Astrocyte of the cerebellum (primary cell): Measurements from ENCODE around the gene MRPL51.
A peak's percentile ranks its signal among the peaks of the same experiment; 100 is the strongest.

Experiments
- DNase-seq: peaks from one replicate; pipeline ENCODE4 v3.0.0-alpha.2; 2011; ENCODE audit warnings: low read depth
- H3K4me3 ChIP-seq: 2 replicates; pipeline ENCODE4 v1.5.1; 2011; ENCODE audit warnings: mild to moderate bottlenecking, low read depth, low read length, moderate library complexity
- CTCF ChIP-seq: IDR thresholded peaks from 2 replicates; pipeline ENCODE4 v1.5.1; 2012; ENCODE audit warnings: low read length, low read depth, moderate library complexity, mild to moderate bottlenecking; ENCODE audit errors: missing control alignments
- in situ Hi-C: cut with HindIII; loops from 2 replicates; pipeline ENCODE4 v1.10.0; 2017; ENCODE audit warnings: low sequenced_read_pairs

Gene MRPL51

GRCh38 chr12:6534945-6535696 is 42.1 kb upstream of the MRPL51 start:
- no peak for DNase-seq
- no peak for TF ChIP-seq CTCF
- in situ Hi-C loops, result no loop called here
- peak overlapping the region; percentile 100 for H3K4me3 ChIP-seq

DNA sequence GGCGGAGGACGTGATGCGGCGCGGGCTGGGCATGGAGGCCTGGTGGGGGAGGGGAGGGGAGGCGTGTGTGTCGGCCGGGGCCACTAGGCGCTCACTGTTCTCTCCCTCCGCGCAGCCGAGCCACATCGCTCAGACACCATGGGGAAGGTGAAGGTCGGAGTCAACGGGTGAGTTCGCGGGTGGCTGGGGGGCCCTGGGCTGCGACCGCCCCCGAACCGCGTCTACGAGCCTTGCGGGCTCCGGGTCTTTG is 41.6 kb upstream of the MRPL51 start:
- H3K4me3 ChIP-seq, result peak overlapping the region; percentile 100
- DNase-seq, result no peak
- TF ChIP-seq CTCF, result no peak
- in situ Hi-C loops, result no loop called here

DNA sequence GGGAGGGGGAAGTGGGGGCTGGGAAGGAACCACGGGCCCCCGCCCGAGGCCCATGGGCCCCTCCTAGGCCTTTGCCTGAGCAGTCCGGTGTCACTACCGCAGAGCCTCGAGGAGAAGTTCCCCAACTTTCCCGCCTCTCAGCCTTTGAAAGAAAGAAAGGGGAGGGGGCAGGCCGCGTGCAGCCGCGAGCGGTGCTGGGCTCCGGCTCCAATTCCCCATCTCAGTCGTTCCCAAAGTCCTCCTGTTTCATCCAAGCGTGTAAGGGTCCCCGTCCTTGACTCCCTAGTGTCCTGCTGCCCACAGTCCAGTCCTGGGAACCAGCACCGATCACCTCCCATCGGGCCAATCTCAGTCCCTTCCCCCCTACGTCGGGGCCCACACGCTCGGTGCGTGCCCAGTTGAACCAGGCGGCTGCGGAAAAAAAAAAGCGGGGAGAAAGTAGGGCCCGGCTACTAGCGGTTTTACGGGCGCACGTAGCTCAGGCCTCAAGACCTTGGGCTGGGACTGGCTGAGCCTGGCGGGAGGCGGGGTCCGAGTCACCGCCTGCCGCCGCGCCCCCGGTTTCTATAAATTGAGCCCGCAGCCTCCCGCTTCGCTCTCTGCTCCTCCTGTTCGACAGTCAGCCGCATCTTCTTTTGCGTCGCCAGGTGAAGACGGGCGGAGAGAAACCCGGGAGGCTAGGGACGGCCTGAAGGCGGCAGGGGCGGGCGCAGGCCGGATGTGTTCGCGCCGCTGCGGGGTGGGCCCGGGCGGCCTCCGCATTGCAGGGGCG is 41.0 kb upstream of the MRPL51 start, which contains the start of gene GAPDH:
GAPDH (plus strand) TSS at position 595 of the 772 bp plus-strand sequence. CDS start 316 bp downstream, outside the sequence.
- in situ Hi-C loops, result no loop called here
- DNase-seq, result peak; percentile 89
- peak within 1 kb of the TSS; percentile 100 for H3K4me3 ChIP-seq
- no peak for TF ChIP-seq CTCF

- no peak for DNase-seq
- TF ChIP-seq CTCF, result no peak
- in situ Hi-C loops, result no loop called here
- H3K4me3 ChIP-seq, result peak overlapping the region; percentile 100
Measured at GRCh38 chr12:6533653-6533922, 40.5 kb upstream of the MRPL51 start.

- in situ Hi-C loops, result no loop called here
- peak overlapping the region; percentile 100 for H3K4me3 ChIP-seq
- no peak for TF ChIP-seq CTCF
- DNase-seq, result no peak
Measured at GRCh38 chr12:6532927-6533652, 40.0 kb upstream of the MRPL51 start.

- TF ChIP-seq CTCF, result no peak
- peak overlapping the region; percentile 100 for H3K4me3 ChIP-seq
- in situ Hi-C loops, result no loop called here
- DNase-seq, result peak; percentile 91
Measured at GRCh38 chr12:6532051-6532926, 39.2 kb upstream of the MRPL51 start.
